HG03139 (cell line): ENCODE results near the gene PHLPP2.

Experiments used
- ATAC-seq: cut with Tn5 transposase; IDR thresholded peaks from one replicate; pipeline ENCODE4 v1.9.1; 2021; ENCODE audit not compliant: unreplicated experiment

Gene PHLPP2

GRCh38 chr16:71670537-71670936 lies 54.0 kb downstream of the PHLPP2 start:
- no peak for ATAC-seq

- no peak for ATAC-seq
Observed at GRCh38 chr16:71669926-71670536, 54.5 kb downstream of the PHLPP2 start.

GRCh38 chr16:71666928-71667707 lies 57.4 kb downstream of the PHLPP2 start:
- no peak for ATAC-seq

- ATAC-seq, result no peak
Observed at GRCh38 chr16:71666264-71666663, 58.2 kb downstream of the PHLPP2 start.

- no peak for ATAC-seq
Observed at GRCh38 chr16:71659471-71659870, 65.0 kb downstream of the PHLPP2 start.

GRCh38 chr16:71658771-71659170 lies 65.7 kb downstream of the PHLPP2 start:
- ATAC-seq, result no peak

- ATAC-seq, result no peak
Observed at GRCh38 chr16:71649704-71650103, 74.8 kb downstream of the PHLPP2 start.

GRCh38 chr16:71648921-71649320 lies 75.6 kb downstream of the PHLPP2 start:
- ATAC-seq, result no peak

- no peak for ATAC-seq
Observed at GRCh38 chr16:71648162-71648561, 76.3 kb downstream of the PHLPP2 start.

- no peak for ATAC-seq
Observed at GRCh38 chr16:71647391-71647790, 77.1 kb downstream of the PHLPP2 start.

- no peak for ATAC-seq
Observed at GRCh38 chr16:71645450-71645849, 79.1 kb downstream of the PHLPP2 start.

GRCh38 chr16:71637398-71637797 lies 87.1 kb downstream of the PHLPP2 start:
- ATAC-seq, result no peak

GRCh38 chr16:71635632-71636031 lies 88.9 kb downstream of the PHLPP2 start:
- no peak for ATAC-seq

- no peak for ATAC-seq
Observed at GRCh38 chr16:71631776-71632175, 92.7 kb downstream of the PHLPP2 start.

GRCh38 chr16:71630808-71631207 lies 93.7 kb downstream of the PHLPP2 start:
- ATAC-seq, result no peak

- no peak for ATAC-seq
Observed at GRCh38 chr16:71629278-71630016, 95.1 kb downstream of the PHLPP2 start.

GRCh38 chr16:71628810-71629209 lies 95.7 kb downstream of the PHLPP2 start:
- ATAC-seq, result no peak

GRCh38 chr16:71627731-71628181 lies 96.7 kb downstream of the PHLPP2 start:
- no peak for ATAC-seq

- no peak for ATAC-seq
Observed at GRCh38 chr16:71626858-71627213, 97.7 kb downstream of the PHLPP2 start.

GRCh38 chr16:71626018-71626857 lies 98.3 kb downstream of the PHLPP2 start, which contains the start of gene MARVELD3:
Gene MARVELD3 (plus strand): TSS chr16:71626184. CDS start chr16:71626230, 46 bp downstream.
- ATAC-seq, result no peak
